HepG2 (cell line): ENCODE measurements around the gene TKTL2. TPM values are rescaled to one million over a fixed set of nuclear protein-coding genes. Genes with fewer than 3 reads are reported as not detected.
A peak's percentile ranks its signal among the peaks of the same experiment; 100 is the strongest.

ENCODE experiments used
- ARID4A ChIP-seq: sonication (generic); formaldehyde crosslinking; IDR thresholded peaks from 2 replicates; pipeline ENCODE4 v1.5.0; 2020; ENCODE audit warnings: mild to moderate bottlenecking, missing genetic modification reagents, borderline replicate concordance
- ARNTL ChIP-seq: sonication (generic); formaldehyde crosslinking; IDR thresholded peaks from 2 replicates; pipeline ENCODE4 v1.4.0; 2020; ENCODE audit warnings: mild to moderate bottlenecking, missing genetic modification reagents
- DMAP1 ChIP-seq: IDR thresholded peaks from 2 replicates; pipeline ENCODE4 v1.6.1; 2016
- GTF2F1 ChIP-seq: fragments of 150-350 bp; IDR thresholded peaks from 2 replicates; pipeline ENCODE4 v1.6.1; 2014; ENCODE audit warnings: low read length
- IRF2 ChIP-seq: IDR thresholded peaks from 2 replicates; pipeline ENCODE4 v1.6.1; 2018; ENCODE audit warnings: missing genetic modification reagents, missing compliant biosample characterization
- KLF6 ChIP-seq: IDR thresholded peaks from 2 replicates; pipeline ENCODE4 v1.8.0; 2016; ENCODE audit warnings: missing biosample characterization, missing genetic modification reagents
- MYNN ChIP-seq: sonication (generic); formaldehyde crosslinking; IDR thresholded peaks from 2 replicates; pipeline ENCODE4 v1.4.0; 2020; ENCODE audit warnings: mild to moderate bottlenecking, low read depth, missing genetic modification reagents
- NFYC ChIP-seq: IDR thresholded peaks from 2 replicates; pipeline ENCODE4 v1.6.1; 2016; ENCODE audit warnings: missing genetic modification reagents, missing compliant biosample characterization
- REXO4 ChIP-seq: sonication (generic); formaldehyde crosslinking; IDR thresholded peaks from 2 replicates; pipeline ENCODE4 v1.8.0; 2022; ENCODE audit warnings: missing genetic modification reagents, mild to moderate bottlenecking, borderline replicate concordance
- RFX1 ChIP-seq: fragments of 450-650 bp; IDR thresholded peaks from 2 replicates; pipeline ENCODE4 v1.6.1; 2017
- SALL1 ChIP-seq: sonication (generic); formaldehyde crosslinking; IDR thresholded peaks from 2 replicates; pipeline ENCODE4 v1.8.0; 2022; ENCODE audit warnings: mild to moderate bottlenecking, missing genetic modification reagents
- SMARCE1 ChIP-seq: fragments of 450-650 bp; IDR thresholded peaks from 2 replicates; pipeline ENCODE4 v1.6.1; 2017; ENCODE audit warnings: borderline replicate concordance
- SSRP1 ChIP-seq: IDR thresholded peaks from 2 replicates; pipeline ENCODE4 v1.6.1; 2016; ENCODE audit warnings: control low read depth
- TIGD3 ChIP-seq: sonication (generic); formaldehyde crosslinking; IDR thresholded peaks from 2 replicates; pipeline ENCODE4 v1.5.1; 2020; ENCODE audit warnings: mild to moderate bottlenecking, missing genetic modification reagents, borderline replicate concordance
- U2AF2 ChIP-seq: fragments of 200-400 bp; formaldehyde crosslinking; IDR thresholded peaks from 2 replicates; pipeline ENCODE4 v1.6.1; 2017; ENCODE audit warnings: low read depth, mild to moderate bottlenecking, low read length
- ZC3H4 ChIP-seq: sonication (generic); formaldehyde crosslinking; IDR thresholded peaks from 2 replicates; pipeline ENCODE4 v1.4.0; 2020; ENCODE audit warnings: missing genetic modification reagents, borderline replicate concordance
- ZMYM3 ChIP-seq: sonication (generic); formaldehyde crosslinking; IDR thresholded peaks from 2 replicates; pipeline ENCODE4 v1.5.1; 2020; ENCODE audit warnings: mild to moderate bottlenecking, missing genetic modification reagents
- ZNF207 ChIP-seq: fragments of 450-650 bp; IDR thresholded peaks from 2 replicates; pipeline ENCODE4 v1.6.1; 2016; ENCODE audit warnings: antibody characterized with exemption, borderline replicate concordance
- ZNF577 ChIP-seq: sonication (generic); formaldehyde crosslinking; IDR thresholded peaks from 2 replicates; pipeline ENCODE4 v1.4.0; 2020; ENCODE audit warnings: mild to moderate bottlenecking, low read depth, missing genetic modification reagents, borderline replicate concordance
- ZNF614 ChIP-seq: IDR thresholded peaks from 2 replicates; pipeline ENCODE4 v1.6.1; 2018; ENCODE audit warnings: missing biosample characterization, missing genetic modification reagents, inconsistent platforms, borderline replicate concordance
- ZSCAN12 ChIP-seq: sonication (generic); formaldehyde crosslinking; IDR thresholded peaks from 2 replicates; pipeline ENCODE4 v1.9.0; 2021; ENCODE audit warnings: mild to moderate bottlenecking, missing genetic modification reagents
- polyA plus RNA-seq, 8 experiments: library from polyadenylated mRNA; depleted of rRNA in 3 of 8; stranded (reverse) in 7 of 8; unstranded in 1 of 8; fragments of >200 nt; fragmentation: Illumina TruSeq in 4 of 8; extraction: Trizol in 4 of 8; gene quantifications; 2 replicates each; pipeline versions ENCODE4 v1.2.1 to v1.2.3, GENCODE V29; 2011 to 2016; ENCODE audit warnings: low read depth in 4 of 8, missing spikeins in 1 of 8, mixed read lengths in 1 of 8; ENCODE audit not compliant: insufficient read depth in 1 of 8
- total RNA-seq, 5 experiments: library from RNA; depleted of rRNA; stranded (reverse); fragments of >200 nt; fragmentation: Illumina TruSeq; extraction: Trizol; gene quantifications; 2 replicates each; pipeline ENCODE4 v1.2.3, GENCODE V29; 2016; ENCODE audit warnings: low read depth in 1 of 5
- TF ChIP-seq, protein P1 (sequence below): sonication (generic); formaldehyde crosslinking; IDR thresholded peaks from 2 replicates; pipeline ENCODE4 v1.4.0; 2020; ENCODE audit warnings: missing genetic modification reagents

The TKTL2 gene
- total and polyA plus RNA-seq, 2 of the 13 experiments (the other 11 are each of a cell fraction or from before 2014, with no cell fraction given), result not detected

- TF ChIP-seq ZNF577 (CRISPR knock-in tag) (no peak), MYNN (CRISPR knock-in tag) (peak; percentile 78), SALL1 (peak; percentile 92), NFYC (peak; percentile 71), ARID4A (CRISPR knock-in tag) (peak; percentile 97), REXO4 (CRISPR knock-in tag) (no peak), KLF6 (peak; percentile 86), ZSCAN12 (0 out of 2 replicates have a peak, but pooled peaks have one; percentile 62), GTF2F1 (no peak), SMARCE1 (no peak), IRF2 (peak; percentile 97), RFX1 (no peak), ZC3H4 (0 out of 2 replicates have a peak, but pooled peaks have one; percentile 25), ZNF614 (CRISPR knock-in tag) (0 out of 2 replicates have a peak, but pooled peaks have one; percentile 52), ARNTL (CRISPR knock-in tag) (peak; percentile 73), U2AF2 (no peak; the same call in 1 of the 2 replicates), DMAP1 (CRISPR knock-in tag) (peak; percentile 100), ZNF207 (no peak), ZMYM3 (CRISPR knock-in tag) (peak; percentile 74; the same call in 1 of the 2 replicates), TIGD3 (CRISPR knock-in tag) (peak; percentile 79; the same call in 1 of the 2 replicates), SSRP1 (CRISPR knock-in tag) (peak; percentile 94; the same call in 1 of the 2 replicates)
- TF ChIP-seq, protein P1, sequence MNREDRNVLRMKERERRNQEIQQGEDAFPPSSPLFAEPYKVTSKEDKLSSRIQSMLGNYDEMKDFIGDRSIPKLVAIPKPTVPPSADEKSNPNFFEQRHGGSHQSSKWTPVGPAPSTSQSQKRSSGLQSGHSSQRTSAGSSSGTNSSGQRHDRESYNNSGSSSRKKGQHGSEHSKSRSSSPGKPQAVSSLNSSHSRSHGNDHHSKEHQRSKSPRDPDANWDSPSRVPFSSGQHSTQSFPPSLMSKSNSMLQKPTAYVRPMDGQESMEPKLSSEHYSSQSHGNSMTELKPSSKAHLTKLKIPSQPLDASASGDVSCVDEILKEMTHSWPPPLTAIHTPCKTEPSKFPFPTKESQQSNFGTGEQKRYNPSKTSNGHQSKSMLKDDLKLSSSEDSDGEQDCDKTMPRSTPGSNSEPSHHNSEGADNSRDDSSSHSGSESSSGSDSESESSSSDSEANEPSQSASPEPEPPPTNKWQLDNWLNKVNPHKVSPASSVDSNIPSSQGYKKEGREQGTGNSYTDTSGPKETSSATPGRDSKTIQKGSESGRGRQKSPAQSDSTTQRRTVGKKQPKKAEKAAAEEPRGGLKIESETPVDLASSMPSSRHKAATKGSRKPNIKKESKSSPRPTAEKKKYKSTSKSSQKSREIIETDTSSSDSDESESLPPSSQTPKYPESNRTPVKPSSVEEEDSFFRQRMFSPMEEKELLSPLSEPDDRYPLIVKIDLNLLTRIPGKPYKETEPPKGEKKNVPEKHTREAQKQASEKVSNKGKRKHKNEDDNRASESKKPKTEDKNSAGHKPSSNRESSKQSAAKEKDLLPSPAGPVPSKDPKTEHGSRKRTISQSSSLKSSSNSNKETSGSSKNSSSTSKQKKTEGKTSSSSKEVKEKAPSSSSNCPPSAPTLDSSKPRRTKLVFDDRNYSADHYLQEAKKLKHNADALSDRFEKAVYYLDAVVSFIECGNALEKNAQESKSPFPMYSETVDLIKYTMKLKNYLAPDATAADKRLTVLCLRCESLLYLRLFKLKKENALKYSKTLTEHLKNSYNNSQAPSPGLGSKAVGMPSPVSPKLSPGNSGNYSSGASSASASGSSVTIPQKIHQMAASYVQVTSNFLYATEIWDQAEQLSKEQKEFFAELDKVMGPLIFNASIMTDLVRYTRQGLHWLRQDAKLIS, result peak; percentile 72; the same call in 1 of the 2 replicates
Observed at GRCh38 chr4:163494360-163495241, 21.0 kb upstream of the TKTL2 start, which contains the start of gene TMA16 (continued).
